Endodermal cell (in vitro differentiated cells): Measurements from ENCODE around the gene SLC46A1. TPM values are rescaled to one million over a fixed set of nuclear protein-coding genes. Genes with fewer than 3 reads are reported as not detected.
A peak's percentile ranks its signal among the peaks of the same experiment; 100 is the strongest.

Source experiments
- DNase-seq: peaks from one replicate; pipeline ENCODE4 v3.0.0-alpha.2; 2017
- H3K27ac ChIP-seq: 2 replicates; pipeline ENCODE4 v1.5.1; 2013; ENCODE audit warnings: mild to moderate bottlenecking, low read depth, low read length, moderate library complexity
- H3K27me3 ChIP-seq: 2 replicates; pipeline ENCODE4 v1.6.1; 2013; ENCODE audit warnings: mild to moderate bottlenecking, low read length, moderate library complexity; ENCODE audit not compliant: insufficient read depth, control insufficient read depth, poor library complexity, severe bottlenecking
- H3K36me3 ChIP-seq: 2 replicates; pipeline ENCODE4 v1.7.0; 2013; ENCODE audit warnings: mild to moderate bottlenecking, low read length, moderate library complexity; ENCODE audit not compliant: control insufficient read depth, insufficient read depth
- H3K4me1 ChIP-seq: one replicate; pipeline ENCODE4 v1.7.0; 2013; ENCODE audit warnings: low read length; ENCODE audit not compliant: control insufficient read depth, insufficient read depth
- H3K4me3 ChIP-seq: 2 replicates; pipeline ENCODE4 v1.5.1; 2013; ENCODE audit warnings: mild to moderate bottlenecking, low read length, moderate library complexity
- H3K9ac ChIP-seq: 2 replicates; pipeline ENCODE4 v1.6.1; 2013; ENCODE audit warnings: mild to moderate bottlenecking, low read length, moderate library complexity; ENCODE audit not compliant: poor library complexity, severe bottlenecking; ENCODE audit errors: extremely low read depth
- H3K9me3 ChIP-seq: 2 replicates; pipeline ENCODE4 v1.6.1; 2013; ENCODE audit warnings: mild to moderate bottlenecking, low read length, moderate library complexity; ENCODE audit not compliant: control insufficient read depth
- H3K27ac Mint-ChIP-seq: 2 replicates; pipeline ENCODE4 v1.8.0; 2020; ENCODE audit warnings: mixed read lengths
- H3K27me3 Mint-ChIP-seq: 2 replicates; pipeline ENCODE4 v1.8.0; 2021; ENCODE audit warnings: mild to moderate bottlenecking, mixed read lengths; ENCODE audit not compliant: insufficient read depth
- H3K36me3 Mint-ChIP-seq: 2 replicates; pipeline ENCODE4 v1.8.0; 2020; ENCODE audit warnings: low read depth, mixed read lengths
- H3K4me1 Mint-ChIP-seq: 2 replicates; pipeline ENCODE4 v1.8.0; 2020; ENCODE audit warnings: mixed read lengths
- H3K4me3 Mint-ChIP-seq: 2 replicates; pipeline ENCODE4 v1.8.0; 2020; ENCODE audit warnings: mild to moderate bottlenecking, moderate library complexity, mixed read lengths
- H3K9me3 Mint-ChIP-seq: 2 replicates; pipeline ENCODE4 v1.8.0; 2020; ENCODE audit warnings: mild to moderate bottlenecking, mixed read lengths
- WGBS, 2 experiments: methylation state at CpG; one replicate each; pipeline versions ENCODE4 v1.1.5 to v1.1.7; 2013; ENCODE audit warnings: missing lambda C conversion rate in 2 of 2, mixed read lengths in 1 of 2; ENCODE audit not compliant: insufficient coverage in 1 of 2, insufficient read length in 1 of 2; 5-methylcytosine and 5-hydroxymethylcytosine counted together
- total RNA-seq, 2 donors: library from RNA; stranded (reverse); fragmentation: NEBNext Ultra II Directional in 1 of 2; extraction: Animal tissue kit (Norgen Biotek cat#: 25700) in 1 of 2; gene quantifications; 2 replicates in 1 of 2; 3 replicates in 1 of 2; pipeline ENCODE4 v1.2.1, GENCODE V29; 2021
- TF ChIP-seq, protein P1 (sequence below): fragments of 200-600 bp; sonication (generic); conservative IDR thresholded peaks from 2 replicates; pipeline ENCODE4 v1.5.0; 2021; ENCODE audit warnings: antibody characterized with exemption, mild to moderate bottlenecking

SLC46A1 gene
- total RNA-seq, 2 donors from 2014 or later, result 6.9 to 10.9 TPM

DNA sequence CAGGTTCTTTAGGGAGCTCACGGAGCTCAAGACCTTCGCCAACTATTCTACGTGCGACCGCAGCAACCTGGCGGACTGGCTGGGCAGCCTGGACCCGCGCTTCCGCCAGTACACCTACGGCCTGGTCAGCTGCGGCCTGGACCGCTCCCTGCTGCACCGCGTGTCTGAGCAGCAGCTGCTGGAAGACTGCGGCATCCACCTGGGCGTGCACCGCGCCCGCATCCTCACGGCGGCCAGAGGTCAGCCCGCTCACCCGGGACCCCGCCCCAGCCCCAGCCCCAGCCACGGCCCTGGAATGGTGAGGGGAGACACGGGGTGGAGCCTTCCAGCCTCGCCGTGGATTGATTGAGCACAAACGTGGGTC, 21.0 kb downstream of the SLC46A1 start:
- Mint-ChIP-seq H3K9me3 (no peaks in the 10 kb centered on the region), H3K4me3 (peak overlapping the region; percentile 62), H3K27ac (no peak overlapping the region), H3K4me1 (no peaks in the 10 kb centered on the region), H3K27me3 (peaks cover 76% of the 10 kb centered on the region), H3K36me3 (no peaks in the 10 kb centered on the region)
- Histone ChIP-seq H3K36me3 (no peaks in the 10 kb centered on the region), H3K27me3 (peaks cover 71% of the 10 kb centered on the region), H3K9me3 (no peaks in the 10 kb centered on the region), H3K4me3 (peak overlapping the region; percentile 78), H3K9ac (no peak overlapping the region), H3K27ac (no peak overlapping the region), H3K4me1 (no peaks in the 10 kb centered on the region)
- 29 to 45% methylated on average over 5 to 29 of the region's 29 CpGs for WGBS, 2 experiments
- TF ChIP-seq, protein P1, sequence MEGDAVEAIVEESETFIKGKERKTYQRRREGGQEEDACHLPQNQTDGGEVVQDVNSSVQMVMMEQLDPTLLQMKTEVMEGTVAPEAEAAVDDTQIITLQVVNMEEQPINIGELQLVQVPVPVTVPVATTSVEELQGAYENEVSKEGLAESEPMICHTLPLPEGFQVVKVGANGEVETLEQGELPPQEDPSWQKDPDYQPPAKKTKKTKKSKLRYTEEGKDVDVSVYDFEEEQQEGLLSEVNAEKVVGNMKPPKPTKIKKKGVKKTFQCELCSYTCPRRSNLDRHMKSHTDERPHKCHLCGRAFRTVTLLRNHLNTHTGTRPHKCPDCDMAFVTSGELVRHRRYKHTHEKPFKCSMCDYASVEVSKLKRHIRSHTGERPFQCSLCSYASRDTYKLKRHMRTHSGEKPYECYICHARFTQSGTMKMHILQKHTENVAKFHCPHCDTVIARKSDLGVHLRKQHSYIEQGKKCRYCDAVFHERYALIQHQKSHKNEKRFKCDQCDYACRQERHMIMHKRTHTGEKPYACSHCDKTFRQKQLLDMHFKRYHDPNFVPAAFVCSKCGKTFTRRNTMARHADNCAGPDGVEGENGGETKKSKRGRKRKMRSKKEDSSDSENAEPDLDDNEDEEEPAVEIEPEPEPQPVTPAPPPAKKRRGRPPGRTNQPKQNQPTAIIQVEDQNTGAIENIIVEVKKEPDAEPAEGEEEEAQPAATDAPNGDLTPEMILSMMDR, result no peak
- no peak for DNase-seq

DNA sequence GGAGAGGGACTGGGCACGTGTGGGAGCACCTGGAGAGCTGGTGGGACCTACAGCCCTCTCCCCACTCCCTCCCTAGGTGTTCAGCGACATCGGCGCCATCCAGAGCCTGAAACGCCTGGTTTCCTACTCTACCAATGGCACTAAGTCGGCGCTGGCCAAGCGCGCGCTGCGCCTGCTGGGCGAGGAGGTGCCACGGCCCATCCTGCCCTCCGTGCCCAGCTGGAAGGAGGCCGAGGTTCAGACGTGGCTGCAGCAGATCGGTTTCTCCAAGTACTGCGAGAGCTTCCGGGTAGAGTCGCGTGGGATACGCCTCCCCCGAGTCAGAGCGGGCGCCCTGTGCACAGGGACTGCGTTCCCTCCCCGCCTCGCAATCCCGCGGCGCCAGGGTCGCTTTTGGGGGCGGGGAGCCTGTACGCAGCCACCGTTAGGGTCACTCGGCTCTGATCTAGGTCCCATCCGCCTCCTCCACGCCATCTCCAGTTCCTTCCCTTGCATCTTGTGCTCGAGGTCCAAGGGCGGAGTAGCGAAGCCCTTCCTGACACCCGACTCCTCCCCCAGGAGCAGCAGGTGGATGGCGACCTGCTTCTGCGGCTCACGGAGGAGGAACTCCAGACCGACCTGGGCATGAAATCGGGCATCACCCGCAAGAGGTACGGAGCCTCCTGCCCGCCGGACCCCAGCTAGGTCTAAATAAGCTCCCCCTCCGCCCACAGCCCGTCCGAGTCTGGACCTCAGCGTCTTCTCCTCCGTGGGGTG, 21.6 kb downstream of the SLC46A1 start:
- WGBS, 2 experiments, result 6 to 14% methylated on average over 27 to 56 of the region's 56 CpGs
- Histone ChIP-seq H3K36me3 (no peaks in the 10 kb centered on the region), H3K4me1 (no peaks in the 10 kb centered on the region), H3K4me3 (peak overlapping the region; percentile 78), H3K9me3 (no peaks in the 10 kb centered on the region), H3K9ac (no peak overlapping the region), H3K27me3 (peaks cover 76% of the 10 kb centered on the region), H3K27ac (no peak overlapping the region)
- no peaks in the 10 kb centered on the region for H3K36me3 Mint-ChIP-seq
- TF ChIP-seq, protein P1, result no peak
- H3K4me3 Mint-ChIP-seq, result peak overlapping the region; percentile 62
- no peak overlapping the region for H3K27ac Mint-ChIP-seq
- H3K9me3 Mint-ChIP-seq, result no peaks in the 10 kb centered on the region
- no peaks in the 10 kb centered on the region for H3K4me1 Mint-ChIP-seq
- peaks cover 82% of the 10 kb centered on the region for H3K27me3 Mint-ChIP-seq
- peak; percentile 87 for DNase-seq

- TF ChIP-seq, protein P1, result peak; percentile 86
- Mint-ChIP-seq H3K9me3 (no peaks in the 10 kb centered on the region), H3K4me3 (peak overlapping the region; percentile 8), H3K36me3 (no peaks in the 10 kb centered on the region), H3K27me3 (peaks cover 98% of the 10 kb centered on the region), H3K4me1 (no peaks in the 10 kb centered on the region), H3K27ac (no peak overlapping the region)
- no peaks in the 10 kb centered on the region for H3K4me1 ChIP-seq
- DNase-seq, result peak; percentile 97
- H3K9ac ChIP-seq, result no peak overlapping the region
- peaks cover 82% of the 10 kb centered on the region for H3K27me3 ChIP-seq
- no peaks in the 10 kb centered on the region for H3K9me3 ChIP-seq
- 24 to 31% methylated on average over 61 to 72 of the region's 72 CpGs for whole genome bisulfite sequencing, 2 experiments
- no peak overlapping the region for H3K27ac ChIP-seq
- no peak overlapping the region for H3K4me3 ChIP-seq
- H3K36me3 ChIP-seq, result no peaks in the 10 kb centered on the region
These were observed 24.7 kb downstream of the SLC46A1 start for GRCh38 chr17:28381141-28381825.
